Measurements from ENCODE around the gene CDC6. TPM values are rescaled to one million over a fixed set of nuclear protein-coding genes. Genes with fewer than 3 reads are reported as not detected.

CDC6 gene
- total and polyA plus RNA-seq, 2 donors (not counting 1 experiment from before 2014, with no cell fraction given), result 0.69 to 2.2 TPM

DNA sequence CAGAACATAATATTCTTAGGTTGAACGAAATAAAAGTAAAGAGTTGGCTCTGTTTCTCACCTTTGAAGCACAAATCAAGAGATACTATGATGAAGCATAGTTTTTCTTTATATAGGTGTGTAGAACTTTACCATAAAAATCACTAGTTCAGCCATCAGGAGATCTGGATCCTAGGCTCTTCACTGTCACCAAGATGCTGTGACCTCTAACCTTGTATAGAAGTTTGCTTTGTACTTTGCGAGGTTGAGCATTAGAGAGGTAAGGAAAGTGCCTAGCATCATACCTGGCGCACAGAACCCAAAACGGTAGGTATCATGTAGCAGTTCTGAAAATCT is 553 bp upstream of the CDC6 start:
- intact Hi-C loops (cut with micrococcal nuclease), result loop anchor here (1.0 to 5.0 kb wide), 3 partner anchors 68 to 174 kb away; partner anchors contain the start of genes TOP2A and WIPF2
- Histone ChIP-seq H3K36me3 (replicated peaks in 1 of 2; ENCODE audit: control extremely low read depth in 1 of 2, control insufficient read depth in 1 of 2, extremely low read depth in 1 of 2, insufficient read depth in 2 of 2, low read length in 1 of 2) (peaks cover 0 to 2% of the 10 kb centered on the region in 2 experiments), H4K20me1 (ENCODE audit: control insufficient read depth, insufficient read depth, low read length, poor library complexity, severe bottlenecking) (no peaks in the 10 kb centered on the region), H3K27me3 (replicated peaks in 1 of 4; ENCODE audit: control extremely low read depth in 1 of 4, control insufficient read depth in 3 of 4, insufficient read depth in 4 of 4, low read length in 3 of 4) (no peaks in the 10 kb centered on the region), H3K79me2 (ENCODE audit: control insufficient read depth, insufficient read depth, low read length) (no peaks in the 10 kb centered on the region), H2AFZ (ENCODE audit: insufficient read depth, low read depth, low read length, poor library complexity, severe bottlenecking) (peak overlapping the region; percentile 54), H3K4me2 (replicated peaks; ENCODE audit: low read depth, low read length, poor library complexity, severe bottlenecking) (peak overlapping the region; percentile 53), H3K9ac (ENCODE audit: low read length) (no peak overlapping the region), H3K4me3 (ENCODE audit: control extremely low read depth in 1 of 5, extremely low read depth in 1 of 5, insufficient read depth in 1 of 5, low read depth in 2 of 5, low read length in 4 of 5) (peak overlapping the region in 1 of 5 experiments; percentile 4), H3K27ac (ENCODE audit: low read length in 2 of 2) (peak overlapping the region in 1 of 2 donors; percentile 35), H3K4me1 (ENCODE audit: control insufficient read depth in 2 of 2, insufficient read depth in 2 of 2, low read length in 2 of 2) (peaks cover 9 to 11% of the 10 kb centered on the region in 2 donors), H3K9me3 (ENCODE audit: control extremely low read depth in 1 of 3, control insufficient read depth in 2 of 3, insufficient read depth in 1 of 3, low read length in 2 of 3) (no peaks in the 10 kb centered on the region)
- ChIA-PET POLR2A (no interaction called here), CTCF (no interaction called here)
- H3K27ac Mint-ChIP-seq, result peak overlapping the region; percentile 70
- H3K27me3 Mint-ChIP-seq, result no peaks in the 10 kb centered on the region
- DNase-seq, result no peak
- TF ChIP-seq EZH2 (IDR thresholded peaks at IDR 0.05; ENCODE audit: borderline replicate concordance, insufficient read depth, low read depth, low read length, poor library complexity, severe bottlenecking), result no peak
- no peak for TF ChIP-seq CTCF (IDR thresholded peaks at IDR 0.05)
- H3K4me1 Mint-ChIP-seq, result peaks cover 15% of the 10 kb centered on the region
- no peaks in the 10 kb centered on the region for H3K9me3 Mint-ChIP-seq (ENCODE audit: insufficient read depth)
- no peak for ATAC-seq (ENCODE audit: low read depth)
- WGBS (ENCODE audit: insufficient coverage), result 14% methylated on average over 2 of the region's 4 CpGs
- peak overlapping the region; percentile 97 for H3K4me3 Mint-ChIP-seq

- H3K27me3 ChIP-seq (replicated peaks in 1 of 4; ENCODE audit: control extremely low read depth in 1 of 4, control insufficient read depth in 3 of 4, insufficient read depth in 4 of 4, low read length in 3 of 4), result no peaks in the 10 kb centered on the region
- no peaks in the 10 kb centered on the region for H3K36me3 ChIP-seq (replicated peaks in 1 of 2; ENCODE audit: control extremely low read depth in 1 of 2, control insufficient read depth in 1 of 2, extremely low read depth in 1 of 2, insufficient read depth in 2 of 2, low read length in 1 of 2)
- H3K4me3 ChIP-seq (ENCODE audit: control extremely low read depth in 1 of 5, extremely low read depth in 1 of 5, insufficient read depth in 1 of 5, low read depth in 2 of 5, low read length in 4 of 5), result no peak overlapping the region
- H3K4me1 Mint-ChIP-seq, result peaks cover 13% of the 10 kb centered on the region
- ATAC-seq (ENCODE audit: low read depth) (no peak), DNase-seq (peak; percentile 70)
- no peaks in the 10 kb centered on the region for H3K27me3 Mint-ChIP-seq
- H3K4me2 ChIP-seq (replicated peaks; ENCODE audit: low read depth, low read length, poor library complexity, severe bottlenecking), result no peak overlapping the region
- peak overlapping the region; percentile 5 for H3K27ac Mint-ChIP-seq
- no peak overlapping the region for H3K4me3 Mint-ChIP-seq
- no peak overlapping the region for H2AFZ ChIP-seq (ENCODE audit: insufficient read depth, low read depth, low read length, poor library complexity, severe bottlenecking)
- no peaks in the 10 kb centered on the region for H3K79me2 ChIP-seq (ENCODE audit: control insufficient read depth, insufficient read depth, low read length)
- TF ChIP-seq EZH2 (IDR thresholded peaks at IDR 0.05; ENCODE audit: borderline replicate concordance, insufficient read depth, low read depth, low read length, poor library complexity, severe bottlenecking) (no peak), CTCF (IDR thresholded peaks at IDR 0.05) (peak; percentile 58)
- no peak overlapping the region for H3K9ac ChIP-seq (ENCODE audit: low read length)
- no peaks in the 10 kb centered on the region for H3K9me3 Mint-ChIP-seq (ENCODE audit: insufficient read depth)
- no peaks in the 10 kb centered on the region for H4K20me1 ChIP-seq (ENCODE audit: control insufficient read depth, insufficient read depth, low read length, poor library complexity, severe bottlenecking)
- 100% methylated on average over 1 of the region's 4 CpGs for WGBS (ENCODE audit: insufficient coverage)
- H3K4me1 ChIP-seq (ENCODE audit: control insufficient read depth in 2 of 2, insufficient read depth in 2 of 2, low read length in 2 of 2), result peaks cover 9 to 11% of the 10 kb centered on the region in 2 donors
- ChIA-PET POLR2A (interaction anchor here (0.6 kb wide), 1 partner anchor 81 kb away, joined by 4 read pairs; no protein-coding TSS in a partner anchor), CTCF (interaction anchor here (1.0 to 30.5 kb wide), 11 partner anchors 9 to 277 kb away, joined by 3 to 871 read pairs (median 6); partner anchors contain the start of genes GJD3 and WIPF2)
- no peaks in the 10 kb centered on the region for H3K9me3 ChIP-seq (ENCODE audit: control extremely low read depth in 1 of 3, control insufficient read depth in 2 of 3, insufficient read depth in 1 of 3, low read length in 2 of 3)
- no peak overlapping the region for H3K27ac ChIP-seq (ENCODE audit: low read length in 2 of 2)
- intact Hi-C loops (cut with micrococcal nuclease), result loop anchor here (1.0 kb wide), 2 partner anchors 89 to 277 kb away; no protein-coding TSS in a partner anchor
Measured at GRCh38 chr17:40290629-40291280, 3.1 kb downstream of the CDC6 start.

Measured in B cell (primary cell).